GM18498 (cell line): ENCODE data around the gene ZNF668.

Experiments used
- ATAC-seq: cut with Tn5 transposase; IDR thresholded peaks from one replicate; pipeline ENCODE4 v1.9.1; 2021; ENCODE audit warnings: mild to moderate bottlenecking, moderate library complexity; ENCODE audit not compliant: unreplicated experiment

Gene ZNF668

DNA sequence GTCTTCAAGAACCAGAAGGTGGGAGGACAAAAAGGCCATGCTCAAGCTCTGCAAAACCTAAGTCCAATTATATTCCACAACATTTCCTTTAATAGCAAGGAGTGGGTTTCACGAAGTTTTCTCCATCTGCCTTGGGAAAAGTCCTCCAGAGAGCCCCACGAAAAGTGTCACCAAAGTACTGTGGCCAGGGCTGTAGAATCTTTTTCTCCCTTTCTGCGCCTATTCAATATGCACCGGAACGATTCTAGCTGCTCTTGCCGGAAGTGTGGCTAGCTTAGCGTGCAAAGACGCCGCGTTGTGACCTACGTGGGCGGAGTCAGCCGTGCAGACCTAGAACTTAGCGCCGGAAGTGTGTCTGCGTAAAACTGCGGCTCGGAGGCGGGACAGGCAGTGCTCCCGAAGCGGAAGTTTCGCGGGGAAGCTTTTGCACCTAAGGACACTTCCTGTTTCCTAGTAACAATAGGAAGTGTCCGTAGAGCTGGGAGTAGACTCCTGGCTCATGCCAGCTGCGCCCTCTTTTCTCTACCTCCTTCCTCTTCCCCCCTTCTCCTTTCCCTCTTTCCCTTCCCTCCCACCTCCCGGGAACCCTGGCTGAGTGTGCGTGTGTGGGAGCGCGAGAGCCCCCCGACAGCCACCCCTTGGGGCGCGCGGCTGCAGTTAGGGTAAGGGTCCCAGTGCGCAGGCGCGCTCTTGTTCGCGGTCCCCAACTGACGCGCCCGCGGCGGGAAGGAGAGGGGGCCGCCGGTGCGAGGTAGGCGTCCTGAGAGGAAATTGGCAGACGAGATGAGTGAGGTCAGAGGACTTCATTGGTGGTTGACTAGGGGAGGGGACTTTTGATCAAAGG lies at the start of gene ZNF668, which contains the start of gene ZNF646:
Gene ZNF668, minus strand, starts transcription at position 271 of the 844 bp plus-strand sequence. CDS start 9,781 bp downstream, outside the sequence.
Gene ZNF646, plus strand, starts transcription at position 453 of the 844 bp plus-strand sequence. CDS start 1,903 bp downstream, outside the sequence.
- peak; percentile 68 for ATAC-seq

DNA sequence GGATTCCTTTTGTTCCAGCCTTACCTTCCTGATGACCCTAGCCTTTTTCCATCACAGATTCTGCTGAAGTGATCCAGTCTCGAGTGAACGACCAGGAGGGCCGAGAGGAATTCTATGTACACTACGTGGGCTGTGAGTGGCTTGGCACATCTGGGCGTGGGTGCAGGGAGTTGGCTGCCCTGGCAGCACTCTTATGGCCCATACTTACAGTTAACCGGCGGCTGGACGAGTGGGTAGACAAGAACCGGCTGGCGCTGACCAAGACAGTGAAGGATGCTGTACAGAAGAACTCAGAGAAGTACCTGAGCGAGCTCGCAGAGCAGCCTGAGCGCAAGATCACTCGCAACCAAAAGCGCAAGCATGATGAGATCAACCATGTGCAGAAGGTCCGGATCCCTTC lies 46.1 kb upstream of the ZNF668 start:
- ATAC-seq: no peak

DNA sequence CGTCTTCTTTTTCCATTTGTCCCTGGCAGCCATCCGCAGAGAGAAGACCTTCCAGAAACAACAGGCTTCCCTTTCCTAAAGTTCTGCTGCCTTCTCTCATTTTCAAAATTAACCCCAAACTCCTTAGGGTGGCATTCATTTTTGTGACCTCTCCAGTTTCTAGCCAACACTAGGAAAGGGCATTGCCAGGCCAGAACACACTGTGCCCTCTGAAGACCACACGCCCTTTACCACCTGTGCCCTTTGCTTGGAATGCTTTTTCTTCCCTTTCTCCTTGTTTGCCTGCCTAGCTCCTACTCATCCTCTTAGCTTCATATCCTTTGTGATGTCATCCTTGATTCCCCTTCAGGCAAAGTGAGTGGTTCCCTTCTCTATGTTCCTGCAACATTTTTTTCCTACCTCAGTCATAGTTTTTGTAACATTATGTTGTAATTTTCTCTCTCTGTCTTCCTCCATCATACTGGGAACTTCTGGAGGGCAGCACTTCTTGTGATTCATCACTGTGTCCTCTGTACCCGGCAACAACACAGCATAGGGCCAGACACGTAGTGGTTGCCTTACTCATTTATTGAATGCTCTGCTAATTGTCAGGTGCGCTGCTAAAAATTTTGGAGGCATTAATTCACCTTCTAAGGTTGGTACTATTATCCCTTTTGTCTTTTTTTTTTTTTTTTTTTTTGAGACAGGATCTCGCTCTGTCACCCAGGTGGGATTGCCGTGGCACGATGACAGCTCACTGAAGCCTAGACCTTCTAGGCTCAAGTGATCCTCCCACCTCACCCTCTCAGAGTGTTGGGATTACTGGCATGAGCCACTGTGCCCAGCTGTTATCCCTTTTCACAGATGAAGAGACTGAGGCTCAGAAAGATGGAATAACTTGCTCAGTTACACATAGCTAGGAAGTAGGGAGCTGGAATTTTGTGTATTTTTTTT lies 44.4 kb upstream of the ZNF668 start:
- ATAC-seq: no peak

DNA sequence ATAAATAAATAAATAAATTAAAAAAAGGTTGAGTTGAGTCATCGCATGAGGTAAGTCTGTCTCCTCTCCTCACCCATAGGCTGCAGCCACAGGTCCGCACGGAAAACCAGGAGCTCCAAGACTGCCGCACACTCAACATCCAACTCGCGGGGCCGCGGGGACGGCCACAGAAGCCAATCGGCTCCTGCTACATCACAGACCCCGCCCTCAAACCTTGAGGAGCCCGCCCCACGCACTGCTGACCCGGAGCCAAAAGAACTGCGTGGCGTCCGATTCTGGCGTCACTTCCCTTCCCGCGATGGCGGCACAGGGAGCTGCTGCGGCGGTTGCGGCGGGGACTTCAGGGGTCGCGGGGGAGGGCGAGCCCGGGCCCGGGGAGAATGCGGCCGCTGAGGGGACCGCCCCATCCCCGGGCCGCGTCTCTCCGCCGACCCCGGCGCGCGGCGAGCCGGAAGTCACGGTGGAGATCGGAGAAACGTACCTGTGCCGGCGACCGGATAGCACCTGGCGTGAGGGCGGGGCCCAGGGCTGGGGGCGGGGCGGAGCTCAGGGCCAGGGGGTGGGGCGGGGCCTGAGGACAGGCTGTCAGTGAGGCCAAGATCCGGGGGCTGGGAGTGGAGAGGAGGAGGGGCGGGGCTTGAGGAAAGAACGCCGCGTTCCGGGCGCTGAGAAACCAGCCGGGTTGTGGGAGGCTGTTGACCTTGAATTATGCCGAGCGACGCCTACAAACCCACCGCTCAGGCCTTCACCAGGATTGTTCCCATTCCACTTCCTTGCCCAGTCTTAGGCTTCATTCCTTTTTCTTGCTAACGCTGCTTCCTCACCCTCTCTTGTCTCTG lies 43.6 kb upstream of the ZNF668 start, which contains the start of gene KAT8:
Gene KAT8, plus strand, starts transcription at position 281 of the 839 bp plus-strand sequence. Its CDS starts 18 bp downstream, at position 299.
- ATAC-seq: peak; percentile 93

DNA sequence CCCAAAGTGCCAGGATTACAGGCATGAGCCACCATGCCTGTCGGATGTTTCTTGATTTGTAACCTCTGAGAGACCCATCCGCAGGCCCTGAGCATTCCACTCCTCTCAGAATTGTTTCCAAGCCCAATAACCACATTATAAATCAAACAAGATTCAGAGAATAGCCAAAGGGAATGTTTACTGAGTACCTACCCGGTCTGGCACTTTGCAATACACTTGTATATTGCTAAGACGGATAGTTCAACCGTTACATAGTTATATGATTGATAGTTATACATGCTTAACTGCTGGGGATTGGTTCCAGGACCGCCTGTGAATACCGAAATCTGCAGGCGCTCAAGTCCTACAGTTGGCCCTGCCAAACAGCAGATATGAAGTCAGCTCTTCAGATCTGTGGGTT lies 40.4 kb upstream of the ZNF668 start:
- ATAC-seq: no peak

DNA sequence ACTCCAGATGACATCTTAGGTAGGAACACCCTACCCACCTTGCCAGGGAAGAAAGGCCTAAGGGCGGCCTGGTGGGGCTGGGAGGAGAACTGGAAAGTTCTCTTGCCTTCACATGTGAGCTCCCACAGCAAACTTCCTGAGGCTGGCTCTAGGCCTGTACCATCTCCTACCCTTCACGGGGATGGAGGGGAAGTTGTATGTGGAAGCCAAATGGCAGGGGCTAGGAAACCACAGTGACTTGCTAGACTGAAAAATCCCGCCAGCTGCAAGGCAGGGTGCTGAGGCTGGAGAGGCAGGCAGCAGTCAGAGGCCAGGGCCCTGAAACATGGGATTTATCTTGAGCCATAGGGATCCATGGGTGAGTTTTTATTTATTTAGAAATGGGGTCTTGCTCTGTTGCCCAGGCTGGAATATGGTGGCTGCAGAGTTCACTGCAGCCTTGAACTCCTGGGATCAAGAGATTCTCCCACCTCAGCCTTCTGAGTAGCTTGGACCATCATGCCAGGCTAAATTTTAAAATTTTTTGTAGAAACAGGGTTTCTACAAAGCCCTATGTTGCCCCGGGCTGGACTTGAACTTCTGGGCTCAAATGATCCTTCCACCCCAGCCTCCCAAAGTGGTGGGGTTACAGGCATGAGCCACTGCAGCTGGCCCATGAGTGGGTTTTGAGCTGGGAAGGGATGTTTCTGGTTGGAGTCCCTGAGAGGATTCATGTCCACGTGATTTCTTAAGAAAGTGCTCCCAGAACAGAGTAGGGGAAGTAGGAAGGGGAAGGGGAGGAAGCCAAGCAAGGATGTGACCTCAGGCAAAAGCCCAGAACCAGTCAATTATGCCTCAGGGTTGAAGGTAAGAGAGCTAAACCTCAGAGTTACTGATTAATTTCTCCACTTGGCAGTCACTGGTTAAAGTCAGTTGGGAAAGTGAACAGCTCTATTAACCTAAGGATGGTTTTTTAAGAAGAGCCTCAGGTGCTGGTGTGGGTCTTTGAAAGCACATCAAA lies 39.4 kb upstream of the ZNF668 start:
- ATAC-seq: no peak

DNA sequence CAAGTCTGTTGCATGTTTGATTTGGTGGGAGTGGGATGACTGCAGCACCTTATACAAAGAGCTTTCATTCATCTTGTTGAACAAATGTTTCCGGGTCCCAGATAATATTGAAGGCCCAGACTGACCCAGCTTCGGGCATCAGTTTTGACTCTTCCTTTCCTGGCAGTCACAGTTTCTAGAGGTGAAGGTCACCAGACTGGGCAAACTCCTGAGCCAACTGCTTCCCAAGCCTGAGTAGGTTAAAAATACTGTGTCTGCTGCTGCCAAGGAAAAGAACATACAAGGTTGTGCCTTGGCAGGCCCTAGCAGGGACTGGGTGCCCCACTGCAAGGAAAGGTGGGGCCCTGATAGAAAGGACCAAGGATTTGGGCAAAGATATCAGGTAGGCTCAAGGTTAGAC lies 38.7 kb upstream of the ZNF668 start:
- no peak for ATAC-seq

DNA sequence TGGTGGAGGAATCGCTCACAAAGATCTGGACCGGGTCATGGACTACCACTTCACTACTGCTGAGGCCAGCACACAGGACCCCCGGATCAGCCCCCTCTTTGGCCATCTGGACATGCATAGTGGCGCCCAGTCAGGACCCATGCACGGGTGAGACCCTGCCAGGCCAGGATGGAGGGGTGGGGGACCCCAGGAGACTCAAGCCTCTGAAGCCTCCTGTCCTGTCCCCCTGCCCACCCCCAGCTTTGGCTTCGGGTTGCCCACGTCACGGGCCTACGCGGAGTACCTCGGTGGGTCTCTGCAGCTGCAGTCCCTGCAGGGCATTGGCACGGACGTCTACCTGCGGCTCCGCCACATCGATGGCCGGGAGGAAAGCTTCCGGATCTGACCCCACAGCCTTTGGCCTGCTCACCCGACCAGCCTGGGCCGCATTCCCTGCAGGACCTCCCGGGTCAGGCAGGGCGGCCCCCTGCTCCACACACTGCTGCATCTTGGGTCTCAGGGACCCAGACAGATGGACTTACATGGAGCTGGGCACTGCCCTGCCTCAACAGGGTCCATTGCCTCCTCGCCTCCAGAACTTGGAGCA lies 37.9 kb upstream of the ZNF668 start:
- no peak for ATAC-seq

DNA sequence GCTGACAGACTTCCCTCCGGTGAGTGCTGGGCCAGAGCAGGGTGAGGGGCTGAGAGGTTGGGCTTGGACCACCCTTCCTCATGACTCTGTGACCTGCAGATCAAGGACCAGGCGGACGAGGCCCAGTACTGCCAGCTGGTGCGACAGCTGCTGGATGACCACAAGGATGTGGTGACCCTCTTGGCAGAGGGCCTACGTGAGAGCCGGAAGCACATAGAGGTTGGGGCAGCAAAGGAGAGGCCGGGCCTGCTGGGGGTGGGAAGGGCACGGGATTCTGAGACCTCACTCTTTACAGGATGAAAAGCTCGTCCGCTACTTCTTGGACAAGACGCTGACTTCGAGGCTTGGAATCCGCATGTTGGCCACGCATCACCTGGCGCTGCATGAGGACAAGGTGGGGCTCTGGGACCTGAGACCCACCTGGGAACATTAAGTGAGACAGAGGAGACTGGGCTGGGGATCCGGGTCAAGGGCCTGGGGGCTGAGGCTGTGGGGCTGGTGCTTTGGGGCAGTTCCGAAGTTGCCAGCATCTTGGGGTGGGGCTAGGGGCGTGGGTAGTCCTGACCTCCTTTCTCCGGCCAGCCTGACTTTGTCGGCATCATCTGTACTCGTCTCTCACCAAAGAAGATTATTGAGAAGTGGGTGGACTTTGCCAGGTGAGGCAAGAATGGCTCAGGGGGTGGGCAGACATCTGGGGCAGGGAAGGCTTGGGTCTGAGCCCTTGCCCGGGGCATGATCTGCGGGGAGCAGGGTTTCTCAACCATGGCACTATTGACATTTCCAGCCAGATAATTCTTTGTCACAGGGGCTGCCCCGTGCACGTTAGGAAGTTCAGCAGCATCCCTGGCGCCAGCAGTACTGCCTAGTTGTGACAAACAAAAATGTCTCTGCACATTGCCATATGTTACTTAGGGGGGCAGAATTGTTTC lies 36.3 kb upstream of the ZNF668 start:
- no peak for ATAC-seq

DNA sequence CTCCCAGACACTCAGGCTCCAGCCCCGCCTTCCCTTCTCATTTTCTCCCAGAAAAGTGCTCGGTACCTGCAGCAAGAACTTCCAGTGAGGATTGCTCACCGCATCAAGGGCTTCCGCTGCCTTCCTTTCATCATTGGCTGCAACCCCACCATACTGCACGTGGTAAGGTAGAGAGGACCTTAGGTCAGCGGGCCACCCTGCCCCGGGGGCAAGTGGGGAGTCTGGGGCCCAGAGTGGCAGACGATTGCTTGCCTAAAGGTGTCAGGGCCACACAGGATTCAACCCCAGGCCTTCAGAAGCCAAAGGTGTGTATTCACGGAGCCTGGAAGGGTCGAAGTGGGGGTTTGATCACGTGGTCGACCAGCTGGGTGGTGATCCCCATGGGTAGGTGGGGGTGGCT lies 35.6 kb upstream of the ZNF668 start:
- ATAC-seq: no peak

DNA sequence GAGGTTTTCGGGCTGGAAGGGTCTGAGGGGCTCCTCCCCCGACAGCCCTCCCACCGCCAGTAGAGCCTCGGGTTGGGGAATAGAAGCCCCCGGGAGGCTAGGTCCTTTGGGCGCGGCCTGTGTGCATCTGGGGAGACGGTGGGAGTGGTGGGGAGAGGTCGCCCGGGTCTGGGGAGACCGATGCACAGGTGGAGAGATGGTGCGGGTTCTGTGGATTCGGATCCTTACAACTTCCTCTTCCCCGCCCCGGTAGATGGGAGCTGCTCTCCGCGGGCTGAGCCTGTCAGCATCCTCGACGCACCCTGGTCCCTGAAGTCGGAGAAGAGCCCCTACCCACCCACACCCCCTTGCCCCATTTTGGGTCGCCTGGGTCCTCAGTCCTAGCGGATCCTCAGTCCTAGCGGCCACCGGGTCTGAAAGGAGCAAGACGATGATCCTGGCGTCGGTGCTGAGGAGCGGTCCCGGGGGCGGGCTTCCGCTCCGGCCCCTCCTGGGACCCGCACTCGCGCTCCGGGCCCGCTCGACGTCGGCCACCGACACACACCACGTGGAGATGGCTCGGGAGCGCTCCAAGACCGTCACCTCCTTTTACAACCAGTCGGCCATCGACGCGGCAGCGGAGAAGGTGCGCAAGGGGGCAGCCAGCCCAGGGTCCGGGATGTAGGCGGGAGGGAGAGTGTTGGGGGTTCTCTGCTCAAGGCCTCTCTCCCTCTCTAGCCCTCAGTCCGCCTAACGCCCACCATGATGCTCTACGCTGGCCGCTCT lies 34.9 kb upstream of the ZNF668 start:
- no peak for ATAC-seq

DNA sequence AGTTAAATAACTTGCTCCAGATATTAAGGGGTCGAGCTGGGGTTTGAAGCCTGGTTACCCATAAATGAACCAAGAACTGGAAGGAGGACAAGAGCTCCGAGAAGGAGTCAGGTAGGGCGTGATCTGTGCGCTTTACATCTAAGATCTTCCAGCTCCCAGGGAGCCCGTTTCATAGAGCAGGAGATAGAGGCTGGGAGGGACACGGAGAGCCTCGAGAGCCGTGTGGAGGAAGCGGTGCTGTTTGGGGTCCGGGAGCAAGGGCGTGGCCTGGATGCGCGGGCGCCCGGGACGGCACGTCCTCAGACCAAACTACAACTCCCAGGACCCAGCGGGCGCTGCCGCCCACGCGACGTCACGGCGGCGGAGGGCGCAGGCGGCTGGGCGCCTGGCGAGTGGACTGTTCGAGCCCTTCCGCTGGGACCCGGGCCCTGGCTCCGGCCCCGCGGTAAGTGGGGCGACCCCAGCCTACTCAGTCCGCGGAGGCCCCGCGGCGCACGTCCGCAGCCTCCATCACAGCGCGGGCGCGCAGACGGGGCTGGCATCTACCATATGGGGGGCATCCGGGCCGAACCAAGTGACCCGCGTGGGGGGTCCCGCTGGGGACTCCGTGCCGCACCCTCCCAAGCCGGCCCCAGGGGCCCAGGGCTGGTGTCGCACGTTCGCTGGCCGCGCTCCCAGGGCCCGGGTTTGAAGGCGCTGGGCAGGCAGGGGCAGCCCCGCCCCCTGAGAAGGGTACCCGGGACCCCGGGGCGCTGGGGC lies 34.2 kb upstream of the ZNF668 start, which contains the start of gene BCKDK:
Gene BCKDK, plus strand, starts transcription at position 352 of the 759 bp plus-strand sequence. CDS start 838 bp downstream, outside the sequence.
- ATAC-seq: peak; percentile 84

DNA sequence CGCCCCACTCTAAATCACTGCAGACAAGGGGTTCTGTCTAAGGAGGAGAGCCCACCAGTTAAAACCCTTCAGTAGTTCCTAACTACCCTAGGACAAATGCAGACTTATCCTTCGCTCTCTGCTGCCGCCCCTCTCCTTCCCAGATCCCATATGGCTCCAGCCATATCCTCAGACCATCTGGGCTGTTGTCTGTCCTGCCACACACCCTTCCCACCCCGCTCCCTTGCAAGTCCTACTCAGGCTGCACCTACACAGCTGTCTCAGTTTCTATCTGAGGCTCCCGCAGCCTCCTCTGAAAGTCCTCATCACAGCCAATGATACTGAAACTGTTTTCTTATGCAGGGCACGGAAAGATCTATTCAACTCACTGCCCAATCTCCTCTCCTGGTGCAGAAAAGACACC lies 33.4 kb upstream of the ZNF668 start:
- peak; percentile 55 for ATAC-seq

DNA sequence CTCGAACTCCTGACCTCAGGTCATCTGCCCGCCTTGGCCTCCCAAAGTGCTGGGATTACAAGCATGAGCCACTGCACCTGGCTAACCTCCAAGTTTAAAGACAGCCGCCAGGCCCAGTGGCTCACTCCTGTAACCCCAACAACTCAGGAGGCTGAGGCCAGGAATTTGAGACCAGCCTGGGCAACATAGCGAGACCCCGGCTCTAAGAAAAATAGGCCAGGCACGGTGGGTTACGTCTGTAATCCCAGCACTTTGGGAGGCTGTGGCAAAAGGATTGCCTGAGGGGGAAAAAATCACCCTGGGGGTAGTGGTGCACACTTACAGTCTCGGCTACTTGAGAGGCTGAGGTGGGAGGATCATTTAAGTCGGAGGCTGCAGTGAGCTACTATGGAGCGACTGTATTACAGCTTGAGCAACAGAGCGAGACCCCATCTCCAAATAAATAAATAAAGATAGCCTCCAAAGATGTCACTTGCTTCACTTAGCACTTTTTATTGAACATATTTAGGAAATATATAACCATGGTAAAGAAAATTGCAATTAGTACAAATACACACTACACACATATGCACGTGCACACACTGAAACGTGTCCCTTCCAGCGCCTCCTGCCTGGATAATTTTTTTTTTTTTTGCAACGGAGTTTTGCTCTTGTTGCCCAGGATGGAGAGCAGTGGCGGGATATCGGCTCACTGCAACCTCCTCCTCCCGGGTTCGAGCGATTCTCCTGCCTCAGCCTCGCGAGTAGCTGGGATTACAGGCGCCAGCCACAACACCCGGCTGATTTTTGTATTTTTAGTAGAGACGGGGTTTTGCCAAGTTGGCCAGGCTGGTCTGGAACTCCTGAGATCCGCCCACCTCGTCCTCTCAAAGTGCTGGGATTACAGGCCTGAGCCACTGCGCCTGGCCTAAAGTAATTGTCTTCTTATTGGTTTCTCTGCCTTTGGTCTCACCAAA lies 32.7 kb upstream of the ZNF668 start:
- no peak for ATAC-seq

DNA sequence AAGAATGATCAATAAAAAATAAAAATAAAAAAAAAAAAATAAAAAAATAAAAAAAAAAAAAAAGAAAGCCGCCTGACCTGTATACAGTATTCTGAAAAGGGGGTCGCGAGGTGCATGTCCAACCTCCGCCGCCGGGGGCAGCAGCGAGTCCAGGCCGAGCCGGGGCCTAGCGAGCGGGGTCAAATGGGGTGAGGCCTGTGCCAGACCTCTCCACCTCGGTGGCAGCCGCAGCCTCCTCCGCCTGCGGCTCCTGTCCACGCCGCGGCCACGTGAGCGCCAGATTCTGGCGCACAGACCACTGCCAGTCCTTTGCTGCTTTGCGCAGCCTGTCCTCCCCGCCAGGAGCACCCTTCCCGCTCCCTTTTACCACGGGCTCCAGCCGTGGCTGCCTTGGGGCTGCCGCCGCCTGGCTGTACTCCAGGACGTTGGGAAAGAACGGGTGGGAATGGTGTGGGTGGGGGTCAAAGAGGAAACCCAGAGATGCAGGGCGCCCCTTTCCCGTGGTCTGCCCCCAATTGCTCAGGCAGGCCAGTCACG lies 31.7 kb upstream of the ZNF668 start:
- ATAC-seq: peak; percentile 36
